ENCODE measurements around the gene RAPGEF6. TPM values are rescaled to one million over a fixed set of nuclear protein-coding genes. Genes with fewer than 3 reads are reported as not detected.

RAPGEF6 gene
- total and polyA plus RNA-seq, 11 donors = 2.3 to 13.9 (median 8.6) TPM

- H3K9me3 ChIP-seq = no peaks in the 10 kb centered on the region
- peaks cover 0 to 6% (median 0%) of the 10 kb centered on the region in 12 donors for H3K4me1 ChIP-seq
- DNase-seq (no peak), ATAC-seq (no peak)
- WGBS, 4 donors = 91 to 98% (median 95%) methylated on average over 1 of the region's 1 CpG
- peaks cover 0 to 12% (median 3%) of the 10 kb centered on the region in 9 donors for H3K36me3 ChIP-seq
- TF ChIP-seq POLR2A (IDR thresholded peaks at IDR 0.05) = no peak
- TF ChIP-seq, protein P1, sequence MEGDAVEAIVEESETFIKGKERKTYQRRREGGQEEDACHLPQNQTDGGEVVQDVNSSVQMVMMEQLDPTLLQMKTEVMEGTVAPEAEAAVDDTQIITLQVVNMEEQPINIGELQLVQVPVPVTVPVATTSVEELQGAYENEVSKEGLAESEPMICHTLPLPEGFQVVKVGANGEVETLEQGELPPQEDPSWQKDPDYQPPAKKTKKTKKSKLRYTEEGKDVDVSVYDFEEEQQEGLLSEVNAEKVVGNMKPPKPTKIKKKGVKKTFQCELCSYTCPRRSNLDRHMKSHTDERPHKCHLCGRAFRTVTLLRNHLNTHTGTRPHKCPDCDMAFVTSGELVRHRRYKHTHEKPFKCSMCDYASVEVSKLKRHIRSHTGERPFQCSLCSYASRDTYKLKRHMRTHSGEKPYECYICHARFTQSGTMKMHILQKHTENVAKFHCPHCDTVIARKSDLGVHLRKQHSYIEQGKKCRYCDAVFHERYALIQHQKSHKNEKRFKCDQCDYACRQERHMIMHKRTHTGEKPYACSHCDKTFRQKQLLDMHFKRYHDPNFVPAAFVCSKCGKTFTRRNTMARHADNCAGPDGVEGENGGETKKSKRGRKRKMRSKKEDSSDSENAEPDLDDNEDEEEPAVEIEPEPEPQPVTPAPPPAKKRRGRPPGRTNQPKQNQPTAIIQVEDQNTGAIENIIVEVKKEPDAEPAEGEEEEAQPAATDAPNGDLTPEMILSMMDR (IDR thresholded peaks at IDR 0.05) = no peak
- no peaks in the 10 kb centered on the region for H3K27me3 ChIP-seq
- H3K27ac ChIP-seq = no peak overlapping the region
- intact Hi-C loops (cut with DNase I) = no loop called here
- no peak overlapping the region for H3K4me3 ChIP-seq
These were observed 92.3 kb downstream of the RAPGEF6 start for GRCh38 chr5:131542723-131543122.

GRCh38 chr5:131541762-131542161, 93.3 kb downstream of the RAPGEF6 start:
- no peak for ATAC-seq
- intact Hi-C loops (cut with DNase I) = no loop called here
- Histone ChIP-seq H3K4me1 (peaks cover 0 to 16% (median 0%) of the 10 kb centered on the region in 12 donors), H3K27me3 (no peaks in the 10 kb centered on the region), H3K9me3 (no peaks in the 10 kb centered on the region), H3K4me3 (no peak overlapping the region), H3K27ac (no peak overlapping the region), H3K36me3 (peaks cover 0 to 10% (median 0%) of the 10 kb centered on the region in 9 donors)
- 94 to 98% (median 96%) methylated on average over 1 of the region's 1 CpG for WGBS, 4 donors
- TF ChIP-seq, protein P1 (IDR thresholded peaks at IDR 0.05) = no peak
- TF ChIP-seq POLR2A (IDR thresholded peaks at IDR 0.05) = no peak
- no peak for DNase-seq

DNA sequence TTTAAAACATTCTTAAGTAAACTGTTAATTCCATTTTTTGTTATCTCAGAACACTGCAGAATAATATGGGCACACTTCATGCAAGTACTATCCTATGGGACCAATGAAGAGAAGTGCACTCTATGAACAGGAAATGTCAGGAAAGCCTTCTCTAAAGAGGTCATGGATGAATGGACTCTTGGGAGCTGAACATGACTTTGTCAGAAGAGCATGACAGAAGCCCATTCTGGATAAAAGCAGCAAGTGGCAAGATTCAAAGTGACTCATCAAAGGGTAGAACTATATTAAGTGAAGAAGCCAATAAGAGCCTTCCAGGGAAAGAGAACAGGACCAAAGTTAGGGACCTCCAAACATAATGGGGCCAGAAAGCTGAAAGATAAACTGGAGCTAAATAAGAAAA, 94.0 kb downstream of the RAPGEF6 start:
- TF ChIP-seq, protein P1 (IDR thresholded peaks at IDR 0.05) = no peak
- no peak for TF ChIP-seq POLR2A (IDR thresholded peaks at IDR 0.05)
- Histone ChIP-seq H3K4me3 (no peak overlapping the region), H3K27me3 (no peaks in the 10 kb centered on the region), H3K36me3 (peaks cover 0 to 10% (median 0%) of the 10 kb centered on the region in 9 donors), H3K4me1 (peaks cover 0 to 23% (median 0%) of the 10 kb centered on the region in 12 donors), H3K9me3 (no peaks in the 10 kb centered on the region), H3K27ac (no peak overlapping the region)
- DNase-seq (no peak), ATAC-seq (no peak)
- intact Hi-C loops (cut with DNase I) = no loop called here

- WGBS, 4 donors = 93 to 100% (median 97%) methylated on average over 1 of the region's 1 CpG
- no peak for TF ChIP-seq POLR2A (IDR thresholded peaks at IDR 0.05)
- TF ChIP-seq, protein P1 (IDR thresholded peaks at IDR 0.05) = no peak
These were observed 95.8 kb downstream of the RAPGEF6 start for GRCh38 chr5:131539251-131539650.

More at GRCh38 chr5:131539251-131539650, 95.8 kb downstream of the RAPGEF6 start:
- ATAC-seq (no peak), DNase-seq (no peak)
- Histone ChIP-seq H3K27me3 (no peaks in the 10 kb centered on the region), H3K4me3 (no peak overlapping the region), H3K27ac (no peak overlapping the region), H3K4me1 (peaks cover 0 to 36% (median 2%) of the 10 kb centered on the region in 12 donors), H3K9me3 (no peaks in the 10 kb centered on the region), H3K36me3 (peaks cover 0 to 3% (median 0%) of the 10 kb centered on the region in 9 donors)
- intact Hi-C loops (cut with DNase I) = no loop called here

All from heart left ventricle (tissue), 16 donors.